GM10248 (cell line): Measurements from ENCODE around the gene SMPD3.

Source experiments
- CTCF ChIA-PET: fragments of 300-600 bp; sonication (Branson Sonifier 250); formaldehyde crosslinking; extraction: SDS; loops from one replicate; lab custom pipeline; 2021; ENCODE audit warnings: antibody characterized with exemption; lab: Yijun Ruan, JAX
- POLR2A ChIA-PET: fragments of 350-650 bp; sonication (Branson Sonifier 250); formaldehyde crosslinking; extraction: SDS; loops from one replicate; lab custom pipeline; 2020; ENCODE audit warnings: antibody characterized with exemption; lab: Yijun Ruan, JAX
- DNase-seq: peaks from one replicate; pipeline ENCODE4 v3.0.0; 2012; ENCODE audit errors: extremely low spot score
- CTCF ChIP-seq: IDR thresholded peaks from 2 replicates; pipeline ENCODE4 v1.5.1; 2012; ENCODE audit warnings: mild to moderate bottlenecking, low read depth; ENCODE audit errors: extremely low read depth, missing control alignments, control extremely low read depth

SMPD3 gene

DNA sequence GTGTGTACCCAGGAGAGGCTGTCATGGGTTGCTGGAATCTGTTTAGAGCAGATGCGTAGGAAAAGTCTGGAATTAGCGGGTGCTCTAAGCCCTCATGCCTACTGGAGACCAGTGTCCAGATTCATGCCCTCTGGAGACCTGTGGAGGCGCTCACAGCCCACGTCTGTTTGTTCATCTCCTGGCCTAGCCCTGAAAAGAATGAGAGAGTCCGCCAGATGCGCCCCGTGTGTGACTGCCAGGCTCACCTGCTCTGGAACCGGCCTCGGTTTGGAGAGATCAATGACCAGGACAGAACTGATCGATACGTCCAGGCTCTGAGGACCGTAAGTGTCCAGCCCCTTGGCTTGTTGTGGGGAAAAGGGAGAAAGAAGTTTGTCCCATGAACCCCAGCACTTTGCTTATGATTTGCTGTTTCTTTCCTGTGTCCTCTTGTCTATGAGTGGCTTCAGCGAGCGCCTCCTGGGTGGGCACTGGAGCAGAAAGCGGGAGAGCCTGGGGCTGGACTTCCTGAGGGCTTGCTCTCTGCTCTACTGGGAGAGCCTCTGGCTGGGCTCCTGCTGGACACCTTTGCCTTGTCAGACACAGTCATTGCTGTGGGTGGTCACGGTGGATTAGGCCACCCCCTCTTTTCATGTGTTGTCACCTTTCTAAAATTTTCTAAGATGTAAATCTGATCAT lies 102.2 kb downstream of the SMPD3 start:
- ChIA-PET POLR2A (no interaction called here), CTCF (interaction anchor here (1.3 to 31.6 kb wide), 2 partner anchors 89 to 164 kb away, joined by 3 to 619 read pairs; partner anchors contain the start of gene SLC7A6)
- no peak for TF ChIP-seq CTCF
- no peak for DNase-seq

- DNase-seq = no peak
- TF ChIP-seq CTCF = no peak
- ChIA-PET POLR2A (interaction anchor here (0.7 kb wide), 1 partner anchor 1259 kb away, joined by 4 read pairs; no protein-coding TSS in a partner anchor), CTCF (interaction anchor here (1.3 to 31.6 kb wide), 2 partner anchors 88 to 165 kb away, joined by 3 to 619 read pairs; partner anchors contain the start of gene SLC7A6)
These were observed 102.9 kb downstream of the SMPD3 start for GRCh38 chr16:68345351-68345810.

DNA sequence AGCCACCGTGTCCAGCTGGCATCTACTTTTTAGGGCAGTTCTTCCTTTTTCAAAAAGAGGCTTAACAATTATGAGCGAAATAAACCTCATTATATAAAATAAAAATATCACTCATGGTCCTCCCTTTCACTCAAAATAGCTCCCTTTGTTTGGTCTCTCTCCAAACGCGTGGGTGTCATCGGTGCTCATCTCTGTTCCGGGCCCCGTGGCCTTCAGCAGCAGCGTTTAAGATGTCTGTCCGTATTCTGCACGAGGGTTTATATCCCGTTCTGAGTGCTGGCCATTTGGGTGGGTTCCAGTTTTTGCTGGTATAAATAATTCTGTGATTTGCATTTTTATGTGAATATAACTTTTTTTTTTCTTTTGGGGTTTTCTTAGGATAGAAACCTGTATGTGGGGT lies 104.1 kb downstream of the SMPD3 start:
- no peak for DNase-seq
- CTCF ChIA-PET = interaction anchor here (0.7 to 31.6 kb wide), 5 partner anchors 9 to 87 kb away, joined by 3 to 619 read pairs (median 4); partner anchors contain the start of gene SLC7A6
- POLR2A ChIA-PET = interaction anchor here (0.6 kb wide), 1 partner anchor 201 kb away, joined by 3 read pairs; no protein-coding TSS in a partner anchor
- TF ChIP-seq CTCF = no peak

- CTCF ChIA-PET = interaction anchor here (1.3 to 31.6 kb wide), 4 partner anchors 9 to 86 kb away, joined by 3 to 619 read pairs (median 7); partner anchors contain the start of gene SLC7A6
- TF ChIP-seq CTCF = no peak
- no peak for DNase-seq
- POLR2A ChIA-PET = no interaction called here
These were observed 105.2 kb downstream of the SMPD3 start for GRCh38 chr16:68343137-68343536.

DNA sequence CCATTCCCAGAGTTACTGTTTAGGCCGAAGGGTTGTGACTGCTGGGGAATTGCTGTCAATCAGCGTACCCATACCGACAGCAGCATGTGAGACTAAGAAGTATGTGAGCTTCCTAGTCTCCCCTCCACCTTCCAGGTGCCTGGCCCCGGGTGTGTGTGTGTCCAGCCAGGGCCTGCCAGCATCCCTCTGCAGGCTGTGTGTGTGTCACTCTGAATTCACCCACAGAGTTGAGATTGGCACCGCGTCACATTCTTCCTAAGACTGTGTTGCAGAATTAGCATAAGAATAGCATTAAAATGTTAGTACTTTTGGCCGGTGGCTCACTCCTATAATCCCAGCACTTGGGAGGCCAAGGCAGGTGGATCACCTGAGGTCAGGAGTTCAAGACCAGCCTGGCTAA lies 105.7 kb downstream of the SMPD3 start:
- no peak for TF ChIP-seq CTCF
- POLR2A ChIA-PET = no interaction called here
- no peak for DNase-seq
- CTCF ChIA-PET = interaction anchor here (1.3 to 31.6 kb wide), 4 partner anchors 10 to 86 kb away, joined by 3 to 619 read pairs (median 7); partner anchors contain the start of gene SLC7A6

DNA sequence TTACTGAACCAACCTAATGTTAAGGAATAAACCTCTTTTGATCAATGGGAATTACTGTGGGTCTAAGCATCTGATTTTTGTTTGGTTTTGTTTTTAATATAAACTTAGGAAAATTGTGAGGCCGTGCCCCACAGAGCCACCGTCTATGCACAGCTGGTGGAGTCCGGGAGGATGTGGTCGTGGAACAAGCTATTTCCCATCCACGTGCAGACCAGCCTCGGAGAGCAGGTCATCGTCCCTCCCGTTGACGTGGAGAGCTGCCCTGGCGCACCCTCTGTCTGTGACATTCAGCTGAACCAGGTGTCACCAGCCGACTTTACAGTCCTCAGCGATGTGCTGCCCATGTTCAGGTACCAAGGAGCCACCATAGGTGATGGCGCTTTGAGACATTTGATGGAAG lies 109.1 kb downstream of the SMPD3 start:
- no peak for DNase-seq
- ChIA-PET POLR2A (interaction anchor here (0.9 to 1.0 kb wide), 2 partner anchors 15 to 23 kb away, joined by 3 read pairs; no protein-coding TSS in a partner anchor), CTCF (interaction anchor here (0.8 to 31.6 kb wide), 5 partner anchors 10 to 818 kb away, joined by 3 to 619 read pairs (median 3); partner anchors contain the start of gene SLC7A6)
- no peak for TF ChIP-seq CTCF
